Effector memory CD8-positive, alpha-beta T cell (primary cell): ENCODE data around the gene SUCLG1.
"Not testable (repeated sequence)": the region's sequence is repeated elsewhere in the genome, so short reads cannot be mapped to it uniquely, and the experiment has no call there.

Experiments
- ATAC-seq: fragments of 150-1000 bp; cut with Tn5 transposase; replicated peaks from 2 replicates; pipeline ENCODE4 v1.10.0; 2021; ENCODE audit warnings: mild to moderate bottlenecking, moderate library complexity
- DNase-seq, 3 experiments: peaks; one replicate each; pipeline ENCODE4 v3.0.0; 2021
- H3K27ac Mint-ChIP-seq, 2 donors: one replicate each; pipeline ENCODE4 v1.8.0; 2022; ENCODE audit warnings: mild to moderate bottlenecking in 2 of 2, mixed read lengths in 2 of 2, moderate library complexity in 2 of 2
- H3K27me3 Mint-ChIP-seq, 2 donors: one replicate each; pipeline ENCODE4 v1.8.0; 2022; ENCODE audit warnings: mixed read lengths in 2 of 2
- H3K36me3 Mint-ChIP-seq: one replicate; pipeline ENCODE4 v1.8.0; 2022; ENCODE audit warnings: mild to moderate bottlenecking, moderate library complexity, mixed read lengths; ENCODE audit not compliant: insufficient read depth
- H3K4me1 Mint-ChIP-seq, 2 donors: one replicate each; pipeline ENCODE4 v1.8.0; 2022; ENCODE audit warnings: low read depth in 2 of 2, mixed read lengths in 2 of 2
- H3K4me3 Mint-ChIP-seq, 2 donors: one replicate each; pipeline ENCODE4 v1.8.0; 2022; ENCODE audit warnings: mild to moderate bottlenecking in 2 of 2, mixed read lengths in 2 of 2, moderate library complexity in 2 of 2
- H3K9me3 Mint-ChIP-seq, 2 donors: one replicate each; pipeline ENCODE4 v1.8.0; 2022; ENCODE audit warnings: mixed read lengths in 2 of 2

Gene SUCLG1

GRCh38 chr2:84427235-84428138 lies 31.6 kb downstream of the SUCLG1 start:
- Mint-ChIP-seq H3K27ac (peak overlapping the region; percentile 2 to 85), H3K9me3 (no peaks in the 10 kb centered on the region), H3K4me1 (peaks cover 6 to 16% of the 10 kb centered on the region in 2 donors), H3K36me3 (peaks cover 43% of the 10 kb centered on the region), H3K27me3 (no peaks in the 10 kb centered on the region), H3K4me3 (no peak overlapping the region)
- DNase-seq, result no peak
- ATAC-seq, result no peak

- Mint-ChIP-seq H3K27me3 (no peaks in the 10 kb centered on the region), H3K36me3 (peaks cover 23% of the 10 kb centered on the region), H3K4me3 (no peak overlapping the region), H3K27ac (no peak overlapping the region), H3K4me1 (peaks cover 6 to 16% of the 10 kb centered on the region in 2 donors), H3K9me3 (no peaks in the 10 kb centered on the region)
- no peak for ATAC-seq
- DNase-seq, result no peak
Observed at GRCh38 chr2:84425310-84425709, 33.8 kb downstream of the SUCLG1 start.

- Mint-ChIP-seq H3K9me3 (no peaks in the 10 kb centered on the region), H3K36me3 (peaks cover 22% of the 10 kb centered on the region), H3K27ac (no peak overlapping the region), H3K4me3 (no peak overlapping the region), H3K27me3 (no peaks in the 10 kb centered on the region), H3K4me1 (peaks cover 6 to 16% of the 10 kb centered on the region in 2 donors)
- DNase-seq (no peak), ATAC-seq (no peak)
Observed at GRCh38 chr2:84424152-84424551, 34.9 kb downstream of the SUCLG1 start.

- DNase-seq, result no peak
- Mint-ChIP-seq H3K4me3 (no peak overlapping the region), H3K27ac (peak overlapping the region; percentile 21 to 35), H3K4me1 (peaks cover 0 to 2% of the 10 kb centered on the region in 2 donors), H3K36me3 (peaks cover 22% of the 10 kb centered on the region), H3K27me3 (no peaks in the 10 kb centered on the region), H3K9me3 (no peaks in the 10 kb centered on the region)
- ATAC-seq, result no peak
Observed at GRCh38 chr2:84421791-84422190, 37.3 kb downstream of the SUCLG1 start.

GRCh38 chr2:84421197-84421596 lies 37.9 kb downstream of the SUCLG1 start:
- H3K4me3 Mint-ChIP-seq, result no peak overlapping the region

GRCh38 chr2:84417453-84418145 lies 41.5 kb downstream of the SUCLG1 start:
- Mint-ChIP-seq H3K4me1 (no peaks in the 10 kb centered on the region), H3K9me3 (no peaks in the 10 kb centered on the region), H3K27me3 (no peaks in the 10 kb centered on the region), H3K4me3 (no peak overlapping the region), H3K27ac (no peak overlapping the region), H3K36me3 (no peaks in the 10 kb centered on the region)
- DNase-seq (no peak), ATAC-seq (no peak)

More at GRCh38 chr2:84421197-84421596, 37.9 kb downstream of the SUCLG1 start:
- Mint-ChIP-seq H3K27me3 (no peaks in the 10 kb centered on the region), H3K36me3 (peaks cover 20% of the 10 kb centered on the region), H3K4me1 (peaks cover 0 to 2% of the 10 kb centered on the region in 2 donors), H3K27ac (no peak overlapping the region), H3K9me3 (no peaks in the 10 kb centered on the region)
- ATAC-seq (no peak), DNase-seq (no peak)

GRCh38 chr2:84409531-84409930 lies 49.5 kb downstream of the SUCLG1 start:
- H3K4me1 Mint-ChIP-seq, result no peaks in the 10 kb centered on the region
- no peak overlapping the region for H3K27ac Mint-ChIP-seq
- H3K27me3 Mint-ChIP-seq, result peaks cover 12 to 13% of the 10 kb centered on the region in 2 donors
- no peak for ATAC-seq
- no peak overlapping the region for H3K4me3 Mint-ChIP-seq
- DNase-seq, result no peak
- H3K36me3 Mint-ChIP-seq, result no peaks in the 10 kb centered on the region
- H3K9me3 Mint-ChIP-seq, result no peaks in the 10 kb centered on the region

- H3K36me3 Mint-ChIP-seq, H3K4me3 Mint-ChIP-seq, DNase-seq, H3K4me1 Mint-ChIP-seq, H3K27ac Mint-ChIP-seq, ATAC-seq, H3K9me3 Mint-ChIP-seq: not testable (repeated sequence)
- H3K27me3 Mint-ChIP-seq, result peaks cover 12 to 21% of the 10 kb centered on the region in 2 donors
Observed at GRCh38 chr2:84402111-84402510, 57.0 kb downstream of the SUCLG1 start.

- not testable (repeated sequence) for H3K36me3 Mint-ChIP-seq, DNase-seq, H3K27ac Mint-ChIP-seq, H3K4me1 Mint-ChIP-seq, H3K4me3 Mint-ChIP-seq, ATAC-seq, H3K27me3 Mint-ChIP-seq, H3K9me3 Mint-ChIP-seq
Observed at GRCh38 chr2:84399839-84400238, 59.2 kb downstream of the SUCLG1 start.

- peaks cover 0 to 8% of the 10 kb centered on the region in 2 donors for H3K27me3 Mint-ChIP-seq
- H3K4me1 Mint-ChIP-seq, result no peaks in the 10 kb centered on the region
- no peak overlapping the region for H3K27ac Mint-ChIP-seq
- no peak for DNase-seq
- peaks cover 0 to 2% of the 10 kb centered on the region in 2 donors for H3K9me3 Mint-ChIP-seq
- H3K4me3 Mint-ChIP-seq, result no peak overlapping the region
- ATAC-seq, result no peak
- H3K36me3 Mint-ChIP-seq, result no peaks in the 10 kb centered on the region
Observed at GRCh38 chr2:84395820-84396219, 63.3 kb downstream of the SUCLG1 start.

- no peak for ATAC-seq
Observed at GRCh38 chr2:84394628-84395027, 64.5 kb downstream of the SUCLG1 start.

GRCh38 chr2:84393829-84394228 lies 65.3 kb downstream of the SUCLG1 start:
- H3K27me3 Mint-ChIP-seq, result no peaks in the 10 kb centered on the region
- DNase-seq (no peak), ATAC-seq (no peak)
- no peak overlapping the region for H3K27ac Mint-ChIP-seq
- H3K9me3 Mint-ChIP-seq, result peaks cover 0 to 2% of the 10 kb centered on the region in 2 donors
- H3K36me3 Mint-ChIP-seq, result no peaks in the 10 kb centered on the region
- H3K4me1 Mint-ChIP-seq, result no peaks in the 10 kb centered on the region
- no peak overlapping the region for H3K4me3 Mint-ChIP-seq

More at GRCh38 chr2:84394628-84395027, 64.5 kb downstream of the SUCLG1 start:
- H3K9me3 Mint-ChIP-seq, result peaks cover 0 to 2% of the 10 kb centered on the region in 2 donors
- H3K4me3 Mint-ChIP-seq, result no peak overlapping the region
- no peaks in the 10 kb centered on the region for H3K4me1 Mint-ChIP-seq
- no peaks in the 10 kb centered on the region for H3K36me3 Mint-ChIP-seq
- H3K27ac Mint-ChIP-seq, result no peak overlapping the region
- no peaks in the 10 kb centered on the region for H3K27me3 Mint-ChIP-seq
- no peak for DNase-seq

- H3K4me1 Mint-ChIP-seq, result no peaks in the 10 kb centered on the region
- peaks cover 0 to 2% of the 10 kb centered on the region in 2 donors for H3K9me3 Mint-ChIP-seq
- peaks cover 21 to 23% of the 10 kb centered on the region in 2 donors for H3K27me3 Mint-ChIP-seq
- H3K4me3 Mint-ChIP-seq, result no peak overlapping the region
- no peak for DNase-seq
- ATAC-seq, result no peak
- no peaks in the 10 kb centered on the region for H3K36me3 Mint-ChIP-seq
- H3K27ac Mint-ChIP-seq, result no peak overlapping the region
Observed at GRCh38 chr2:84389794-84390193, 69.3 kb downstream of the SUCLG1 start.
